Tibial artery (tissue), 4 donors: ENCODE results near the gene FCHO2.

Experiments used
- DNase-seq, 2 donors: peaks; one replicate each; pipeline ENCODE4 v3.0.0-alpha.2; 2019
- H3K27ac ChIP-seq, 2 donors: fragments of 200-600 bp; sonication (generic) in 1 of 2; 1 replicate in 1 of 2; 2 replicates in 1 of 2; pipeline ENCODE4 v1.5.1; 2018 to 2019; ENCODE audit warnings: mild to moderate bottlenecking in 1 of 2
- H3K27me3 ChIP-seq, 2 donors: fragments of 200-600 bp; sonication (generic) in 1 of 2; one replicate each; pipeline versions ENCODE4 v1.5.1 to v1.6.0; 2016 to 2019
- H3K36me3 ChIP-seq, 3 donors: fragments of 200-600 bp; sonication (generic) in 2 of 3; one replicate each; pipeline ENCODE4 v1.5.1; 2016 to 2019; ENCODE audit warnings: mild to moderate bottlenecking in 2 of 3
- H3K4me1 ChIP-seq, 4 donors: fragments of 200-600 bp; sonication (generic) in 2 of 4; 1 replicate in 3 of 4; 2 replicates in 1 of 4; pipeline ENCODE4 v1.5.1; 2016 to 2019
- H3K4me3 ChIP-seq, 2 donors: fragments of 200-600 bp; sonication (generic) in 1 of 2; 1 replicate in 1 of 2; 2 replicates in 1 of 2; pipeline ENCODE4 v1.5.1; 2018 to 2019; ENCODE audit warnings: mild to moderate bottlenecking in 2 of 2
- H3K9me3 ChIP-seq, 3 donors: fragments of 200-600 bp; sonication (generic) in 1 of 3; one replicate each; pipeline ENCODE4 v1.5.1; 2016 to 2019
- CTCF ChIP-seq, 2 experiments: fragments of 200-600 bp in 1 of 2; fragments of 450-650 bp in 1 of 2; IDR thresholded peaks; one replicate each; pipeline ENCODE4 v1.5.1; 2017 to 2019; ENCODE audit warnings: antibody characterized with exemption in 2 of 2, mild to moderate bottlenecking in 1 of 2, moderate library complexity in 1 of 2
- intact Hi-C: fragments of 100-400 bp; cut with DNase I; formaldehyde crosslinking; loops from one replicate; pipeline ENCODE4 v1.15.0; 2023; ENCODE audit warnings: low total_unique reads

Gene FCHO2

GRCh38 chr5:73028991-73029595, 73.3 kb downstream of the FCHO2 start:
- TF ChIP-seq CTCF (IDR thresholded peaks at IDR 0.05) = no peak
- no peak for DNase-seq
- intact Hi-C loops = no loop called here
- H3K9me3 ChIP-seq = no peaks in the 10 kb centered on the region
- H3K4me3 ChIP-seq = no peak overlapping the region
- peaks cover 10 to 27% (median 25%) of the 10 kb centered on the region in 3 donors for H3K36me3 ChIP-seq
- H3K27ac ChIP-seq = no peak overlapping the region
- H3K4me1 ChIP-seq = peaks cover 0 to 10% (median 0%) of the 10 kb centered on the region in 4 donors
- H3K27me3 ChIP-seq = no peaks in the 10 kb centered on the region

GRCh38 chr5:73030531-73030930, 74.7 kb downstream of the FCHO2 start:
- Histone ChIP-seq H3K4me1 (peaks cover 0 to 10% (median 0%) of the 10 kb centered on the region in 4 donors), H3K36me3 (peaks cover 17 to 29% (median 21%) of the 10 kb centered on the region in 3 donors), H3K4me3 (no peak overlapping the region), H3K27ac (no peak overlapping the region), H3K27me3 (no peaks in the 10 kb centered on the region), H3K9me3 (no peaks in the 10 kb centered on the region)
- no peak for DNase-seq
- TF ChIP-seq CTCF (IDR thresholded peaks at IDR 0.05) = no peak
- intact Hi-C loops = no loop called here

GRCh38 chr5:73030995-73031394, 75.2 kb downstream of the FCHO2 start:
- Histone ChIP-seq H3K27me3 (no peaks in the 10 kb centered on the region), H3K27ac (no peak overlapping the region), H3K9me3 (no peaks in the 10 kb centered on the region), H3K4me3 (no peak overlapping the region), H3K36me3 (peaks cover 17 to 29% (median 20%) of the 10 kb centered on the region in 3 donors), H3K4me1 (peaks cover 0 to 10% (median 0%) of the 10 kb centered on the region in 4 donors)
- no peak for TF ChIP-seq CTCF (IDR thresholded peaks at IDR 0.05)
- DNase-seq = no peak
- intact Hi-C loops = no loop called here

DNA sequence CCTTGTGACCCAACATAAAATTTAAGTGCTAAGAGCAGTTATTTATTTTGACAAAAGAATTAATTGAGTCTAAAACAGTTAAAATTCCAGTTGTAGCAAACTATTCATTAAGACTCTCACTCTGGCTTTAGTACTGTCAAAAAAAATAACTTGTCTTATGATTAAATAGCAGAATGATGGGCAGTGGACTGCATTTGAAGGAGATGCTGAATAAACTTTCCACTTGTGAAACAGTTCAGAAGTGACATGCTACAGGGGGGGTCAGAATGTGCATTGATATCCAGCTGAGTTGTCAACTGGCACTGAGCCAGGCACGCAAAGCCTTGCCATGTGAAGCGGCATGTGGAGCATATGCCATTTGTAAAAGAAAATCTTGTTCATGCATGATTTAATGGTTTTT, 76.0 kb downstream of the FCHO2 start:
- H3K27ac ChIP-seq = no peak overlapping the region
- H3K9me3 ChIP-seq = no peaks in the 10 kb centered on the region
- TF ChIP-seq CTCF (IDR thresholded peaks at IDR 0.05) = no peak
- H3K36me3 ChIP-seq = peaks cover 9 to 28% (median 13%) of the 10 kb centered on the region in 3 donors
- H3K4me1 ChIP-seq = peaks cover 0 to 10% (median 0%) of the 10 kb centered on the region in 4 donors
- H3K4me3 ChIP-seq = no peak overlapping the region
- no peaks in the 10 kb centered on the region for H3K27me3 ChIP-seq
- no peak for DNase-seq
- intact Hi-C loops = no loop called here

GRCh38 chr5:73032635-73033034, 76.8 kb downstream of the FCHO2 start:
- no peak for DNase-seq
- intact Hi-C loops = no loop called here
- Histone ChIP-seq H3K36me3 (peaks cover 7 to 28% (median 14%) of the 10 kb centered on the region in 3 donors), H3K4me1 (peaks cover 0 to 10% (median 0%) of the 10 kb centered on the region in 4 donors), H3K27me3 (no peaks in the 10 kb centered on the region), H3K4me3 (no peak overlapping the region), H3K9me3 (no peaks in the 10 kb centered on the region), H3K27ac (no peak overlapping the region)
- no peak for TF ChIP-seq CTCF (IDR thresholded peaks at IDR 0.05)
